Activated CD4-positive, alpha-beta T cell treated with anti-CD3 and anti-CD28 coated beads for 24 hours (primary cell): ENCODE measurements around the gene SLC2A9.
"Not testable (repeated sequence)": the region's sequence is repeated elsewhere in the genome, so short reads cannot be mapped to it uniquely, and the experiment has no call there.

Experiments
- DNase-seq, 2 donors: peaks; one replicate each; pipeline ENCODE4 v3.0.0-alpha.2; 2020; ENCODE audit warnings: low read depth in 2 of 2

Gene SLC2A9

GRCh38 chr4:9927341-9928007 lies 93.8 kb downstream of the SLC2A9 start:
- DNase-seq = no peak

- DNase-seq = no peak
These were observed 94.7 kb downstream of the SLC2A9 start for GRCh38 chr4:9926586-9926985.

- no peak for DNase-seq
These were observed 95.4 kb downstream of the SLC2A9 start for GRCh38 chr4:9925750-9926439.

- no peak for DNase-seq
These were observed 96.5 kb downstream of the SLC2A9 start for GRCh38 chr4:9924750-9925149.

- DNase-seq = no peak
These were observed 98.0 kb downstream of the SLC2A9 start for GRCh38 chr4:9923195-9923812.

- DNase-seq = no peak
These were observed 100.0 kb downstream of the SLC2A9 start for GRCh38 chr4:9921326-9921725.

- no peak for DNase-seq
These were observed 101.3 kb downstream of the SLC2A9 start for GRCh38 chr4:9920029-9920428.

GRCh38 chr4:9919047-9919446 lies 102.2 kb downstream of the SLC2A9 start:
- DNase-seq = no peak

GRCh38 chr4:9918484-9918883 lies 102.8 kb downstream of the SLC2A9 start:
- DNase-seq = no peak

GRCh38 chr4:9916937-9917336 lies 104.4 kb downstream of the SLC2A9 start:
- DNase-seq = no peak

- DNase-seq = no peak
These were observed 105.0 kb downstream of the SLC2A9 start for GRCh38 chr4:9916346-9916745.

GRCh38 chr4:9913846-9914245 lies 107.5 kb downstream of the SLC2A9 start:
- DNase-seq = no peak

GRCh38 chr4:9906996-9907395 lies 114.3 kb downstream of the SLC2A9 start:
- DNase-seq = no peak

GRCh38 chr4:9904976-9905587 lies 116.2 kb downstream of the SLC2A9 start:
- no peak for DNase-seq

GRCh38 chr4:9903317-9903716 lies 118.0 kb downstream of the SLC2A9 start:
- DNase-seq = no peak

GRCh38 chr4:9901257-9901656 lies 120.0 kb downstream of the SLC2A9 start:
- DNase-seq = no peak

- DNase-seq = not testable (repeated sequence)
These were observed 120.7 kb downstream of the SLC2A9 start for GRCh38 chr4:9900633-9901032.

- no peak for DNase-seq
These were observed 121.8 kb downstream of the SLC2A9 start for GRCh38 chr4:9899306-9900055.

GRCh38 chr4:9898596-9899305 lies 122.5 kb downstream of the SLC2A9 start:
- DNase-seq = no peak

GRCh38 chr4:9895333-9895705 lies 126.0 kb downstream of the SLC2A9 start:
- DNase-seq = no peak

- no peak for DNase-seq
These were observed 126.5 kb downstream of the SLC2A9 start for GRCh38 chr4:9894644-9895332.
